ENCODE results near the gene CHST8.

DNA sequence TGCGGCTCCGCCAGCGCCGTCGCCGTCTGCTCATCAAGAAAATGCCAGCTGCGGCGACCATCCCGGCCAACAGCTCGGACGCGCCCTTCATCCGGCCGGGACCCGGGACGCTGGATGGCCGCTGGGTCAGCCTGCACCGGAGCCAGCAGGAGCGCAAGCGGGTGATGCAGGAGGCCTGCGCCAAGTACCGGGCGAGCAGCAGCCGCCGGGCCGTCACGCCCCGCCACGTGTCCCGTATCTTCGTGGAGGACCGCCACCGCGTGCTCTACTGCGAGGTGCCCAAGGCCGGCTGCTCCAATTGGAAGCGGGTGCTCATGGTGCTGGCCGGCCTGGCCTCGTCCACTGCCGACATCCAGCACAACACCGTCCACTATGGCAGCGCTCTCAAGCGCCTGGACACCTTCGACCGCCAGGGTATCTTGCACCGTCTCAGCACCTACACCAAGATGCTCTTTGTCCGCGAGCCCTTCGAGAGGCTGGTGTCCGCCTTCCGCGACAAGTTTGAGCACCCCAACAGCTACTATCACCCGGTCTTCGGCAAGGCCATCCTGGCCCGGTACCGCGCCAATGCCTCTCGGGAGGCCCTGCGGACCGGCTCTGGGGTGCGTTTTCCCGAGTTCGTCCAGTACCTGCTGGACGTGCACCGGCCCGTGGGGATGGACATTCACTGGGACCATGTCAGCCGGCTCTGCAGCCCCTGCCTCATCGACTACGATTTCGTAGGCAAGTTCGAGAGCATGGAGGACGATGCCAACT, 150.5 kb downstream of the CHST8 start:
- TF ChIP-seq, protein P1, sequence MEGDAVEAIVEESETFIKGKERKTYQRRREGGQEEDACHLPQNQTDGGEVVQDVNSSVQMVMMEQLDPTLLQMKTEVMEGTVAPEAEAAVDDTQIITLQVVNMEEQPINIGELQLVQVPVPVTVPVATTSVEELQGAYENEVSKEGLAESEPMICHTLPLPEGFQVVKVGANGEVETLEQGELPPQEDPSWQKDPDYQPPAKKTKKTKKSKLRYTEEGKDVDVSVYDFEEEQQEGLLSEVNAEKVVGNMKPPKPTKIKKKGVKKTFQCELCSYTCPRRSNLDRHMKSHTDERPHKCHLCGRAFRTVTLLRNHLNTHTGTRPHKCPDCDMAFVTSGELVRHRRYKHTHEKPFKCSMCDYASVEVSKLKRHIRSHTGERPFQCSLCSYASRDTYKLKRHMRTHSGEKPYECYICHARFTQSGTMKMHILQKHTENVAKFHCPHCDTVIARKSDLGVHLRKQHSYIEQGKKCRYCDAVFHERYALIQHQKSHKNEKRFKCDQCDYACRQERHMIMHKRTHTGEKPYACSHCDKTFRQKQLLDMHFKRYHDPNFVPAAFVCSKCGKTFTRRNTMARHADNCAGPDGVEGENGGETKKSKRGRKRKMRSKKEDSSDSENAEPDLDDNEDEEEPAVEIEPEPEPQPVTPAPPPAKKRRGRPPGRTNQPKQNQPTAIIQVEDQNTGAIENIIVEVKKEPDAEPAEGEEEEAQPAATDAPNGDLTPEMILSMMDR (IDR thresholded peaks at IDR 0.05; ENCODE audit: insufficient read depth, low read depth, low read length), result no peak
- no peak for TF ChIP-seq EZH2 (IDR thresholded peaks at IDR 0.05; ENCODE audit: insufficient read depth, low read length)
